K562 (cell line): ENCODE data around the gene NKG7. TPM values are rescaled to one million over a fixed set of nuclear protein-coding genes. Genes with fewer than 3 reads are reported as not detected.

Source experiments
- BCL6 ChIP-seq: fragments of 250-450 bp; sonication (Bioruptor Pico); IDR thresholded peaks from 2 replicates; pipeline ENCODE4 v1.4.0; 2020
- BMI1 ChIP-seq: fragments of 150-350 bp; IDR thresholded peaks from 2 replicates; pipeline ENCODE4 v1.6.1; 2014; ENCODE audit warnings: low read length
- CXXC5 ChIP-seq: fragments of 250-450 bp; sonication (Bioruptor Pico); IDR thresholded peaks from 2 replicates; pipeline ENCODE4 v1.8.0; 2022; ENCODE audit warnings: inconsistent platforms, mild to moderate bottlenecking, moderate library complexity
- EGR1 ChIP-seq: fragments of 450-650 bp; conservative IDR thresholded peaks from 2 replicates; pipeline ENCODE4 v1.6.1; 2017; ENCODE audit warnings: mild to moderate bottlenecking
- HDAC1 ChIP-seq, 2 experiments: fragments of 450-650 bp; IDR thresholded peaks; 2 replicates each; pipeline ENCODE4 v1.6.1; 2016 to 2017; ENCODE audit warnings: inconsistent platforms in 1 of 2, mild to moderate bottlenecking in 1 of 2, moderate library complexity in 1 of 2
- NCOA4 ChIP-seq: fragments of 450-650 bp; IDR thresholded peaks from 2 replicates; pipeline ENCODE4 v1.6.1; 2018; ENCODE audit warnings: mild to moderate bottlenecking; ENCODE audit not compliant: partially characterized antibody
- POLR2G ChIP-seq: fragments of 200-400 bp; formaldehyde crosslinking; IDR thresholded peaks from 2 replicates; pipeline ENCODE4 v1.6.1; 2017; ENCODE audit warnings: low read depth, mild to moderate bottlenecking, antibody characterized with exemption, low read length, moderate library complexity
- SP2 ChIP-seq: IDR thresholded peaks from 2 replicates; pipeline ENCODE4 v1.6.1; 2011; ENCODE audit warnings: mild to moderate bottlenecking, low read depth, low read length, moderate library complexity; ENCODE audit not compliant: poor library complexity, severe bottlenecking; ENCODE audit errors: extremely low read depth
- USF1 ChIP-seq: sonication (generic); formaldehyde crosslinking; IDR thresholded peaks from 2 replicates; pipeline ENCODE4 v1.9.0; 2022; ENCODE audit warnings: mild to moderate bottlenecking, missing genetic modification reagents
- ZBTB2 ChIP-seq: fragments of 450-650 bp; IDR thresholded peaks from 2 replicates; pipeline ENCODE4 v1.6.1; 2016; ENCODE audit warnings: antibody characterized with exemption
- ZBTB40 ChIP-seq, 2 experiments: fragments of 450-650 bp in 1 of 2; sonication (generic) in 1 of 2; formaldehyde crosslinking in 1 of 2; IDR thresholded peaks; 2 replicates each; pipeline versions ENCODE4 v1.7.1 to v1.9.0; 2016 to 2022; ENCODE audit warnings: inconsistent platforms in 1 of 2, mild to moderate bottlenecking in 1 of 2, missing genetic modification reagents in 1 of 2
- ZBTB43 ChIP-seq: sonication (generic); formaldehyde crosslinking; IDR thresholded peaks from 2 replicates; pipeline ENCODE4 v1.8.0; 2023; ENCODE audit warnings: mild to moderate bottlenecking, missing genetic modification reagents
- polyA plus RNA-seq, 8 experiments: library from polyadenylated mRNA; depleted of rRNA in 4 of 8; stranded (reverse) in 5 of 8; unstranded in 3 of 8; fragments of >200 nt; fragmentation: Nextera tagmentation in 2 of 8; fragmentation: Illumina TruSeq in 1 of 8; extraction: Ambion mirVana in 2 of 8; extraction: Trizol in 1 of 8; gene quantifications; 2 replicates each; pipeline versions ENCODE4 v1.2.1 to v1.2.3, GENCODE V29; 2011 to 2014; ENCODE audit warnings: inconsistent platforms in 1 of 8, missing spikeins in 1 of 8
- total RNA-seq, 7 experiments: library from RNA; depleted of rRNA in 6 of 7; stranded (reverse); fragments of >200 nt in 6 of 7; fragmentation: Illumina TruSeq in 2 of 7; extraction: Trizol in 2 of 7; gene quantifications; 2 replicates each; pipeline versions ENCODE4 v1.2.1 to v1.2.3, GENCODE V29; 2011 to 2021; ENCODE audit warnings: low replicate concordance in 1 of 7

The NKG7 gene
- total and polyA plus RNA-seq, 9 of the 15 experiments (the other 6 are each of a cell fraction or from before 2014, with no cell fraction given), result 0.30 to 0.70 (median 0.51) TPM; not detected in 2

GRCh38 chr19:51394050-51394836 lies 21.8 kb upstream of the NKG7 start (continued):
- peak; percentile 82 for TF ChIP-seq ZBTB40 (IDR thresholded peaks at IDR 0.05)
- TF ChIP-seq ZBTB40 (CRISPR knock-in tag; IDR thresholded peaks at IDR 0.05), result no peak; the same call in 1 of the 2 replicates
- no peak for TF ChIP-seq NCOA4
- TF ChIP-seq BCL6, result no peak
- peak; percentile 85 for TF ChIP-seq ZBTB2
- no peak for TF ChIP-seq ZBTB43
- TF ChIP-seq EGR1, result peak; percentile 75
- TF ChIP-seq POLR2G, result peak; percentile 86
- peak; percentile 98 for TF ChIP-seq CXXC5 (CRISPR knock-in tag)
- TF ChIP-seq USF1 (CRISPR knock-in tag), result peak; percentile 44; the same call in 1 of the 2 replicates
- TF ChIP-seq SP2, result peak; percentile 66
- TF ChIP-seq BMI1, result peak; percentile 73
- TF ChIP-seq HDAC1 (IDR thresholded peaks at IDR 0.05), result peak in 1 of 2 experiments; percentile 65; a peak in 2 of 4 replicates
